ENCODE results near the gene RECQL. TPM values are rescaled to one million over a fixed set of nuclear protein-coding genes. Genes with fewer than 3 reads are reported as not detected.

RECQL gene
- total RNA-seq, 1 experiment from 2014 or later: 21.3 TPM

DNA sequence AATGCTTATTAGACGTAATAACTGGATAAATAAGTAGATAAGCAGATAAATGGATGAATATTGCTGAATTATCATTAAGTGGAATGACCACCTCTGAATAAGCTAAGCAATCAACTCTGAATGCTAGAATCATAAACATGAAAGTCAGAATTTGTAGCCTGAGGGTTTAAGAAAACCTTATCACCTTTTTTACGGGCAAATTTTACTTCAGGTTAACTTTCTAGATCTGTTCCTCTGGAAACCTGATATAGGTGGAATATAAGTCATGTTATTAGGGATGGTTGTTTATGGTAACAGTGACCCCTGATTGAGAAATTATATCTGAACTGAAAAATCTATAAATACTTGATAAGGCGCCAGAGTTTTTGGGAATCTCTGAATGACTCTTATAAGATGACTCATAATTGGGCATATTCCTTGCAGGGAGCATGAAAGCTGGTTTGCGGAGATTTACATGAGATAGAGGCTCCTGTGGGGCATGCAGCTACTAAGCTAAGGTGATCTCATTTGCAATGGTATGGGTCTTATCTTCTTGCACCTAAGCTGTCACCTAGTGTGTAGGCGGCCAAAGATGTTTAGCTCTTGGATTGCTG is 36.7 kb upstream of the RECQL start:
- Histone ChIP-seq H2AFZ (ENCODE audit: low read depth, low read length, poor library complexity, severe bottlenecking) (no peak overlapping the region), H3K4me3 (replicated peaks in 1 of 2; ENCODE audit: low read depth in 1 of 2, low read length in 2 of 2) (no peak overlapping the region), H3K36me3 (ENCODE audit: control insufficient read depth in 1 of 2, insufficient read depth in 2 of 2, low read length in 2 of 2) (no peaks in the 10 kb centered on the region), H3K4me1 (ENCODE audit: control insufficient read depth in 1 of 2, insufficient read depth in 2 of 2, low read length in 2 of 2) (no peaks in the 10 kb centered on the region), H3K9me2 (ENCODE audit: insufficient read depth) (no peaks in the 10 kb centered on the region), H3K9ac (ENCODE audit: low read length) (no peak overlapping the region), H4K20me1 (ENCODE audit: insufficient read depth) (no peaks in the 10 kb centered on the region), H3K27me3 (ENCODE audit: insufficient read depth, low read length) (no peaks in the 10 kb centered on the region), H3K79me2 (ENCODE audit: insufficient read depth, low read length) (no peaks in the 10 kb centered on the region), H3K4me2 (ENCODE audit: low read length) (no peak overlapping the region), H3K9me3 (ENCODE audit: control insufficient read depth in 1 of 2, insufficient read depth in 1 of 2, low read depth in 1 of 2, low read length in 2 of 2) (no peaks in the 10 kb centered on the region), H3K27ac (ENCODE audit: low read depth, low read length) (no peak overlapping the region)
- POLR2A ChIA-PET: no interaction called here
- BruUV-seq (replicated peaks): no TSS peak
- RAD21 ChIA-PET (ENCODE audit: low non-redundant PET in 1 of 2, low total read pairs in 2 of 2, uncharacterized antibody in 2 of 2, unreplicated experiment in 2 of 2): no interaction called here
- ATAC-seq: no peak
- TF ChIP-seq CBX3 (IDR thresholded peaks at IDR 0.05; ENCODE audit: low read depth): no peak
- no peak for TF ChIP-seq EZH2 (IDR thresholded peaks at IDR 0.05)
- no peak for TF ChIP-seq SIN3A (IDR thresholded peaks at IDR 0.05; ENCODE audit: low read depth)
- TF ChIP-seq POLR2A (IDR thresholded peaks at IDR 0.05; ENCODE audit: borderline replicate concordance, extremely low read depth, insufficient read depth, insufficient read length): no peak
- TF ChIP-seq YY1 (IDR thresholded peaks at IDR 0.05; ENCODE audit: extremely low read depth, insufficient replicate concordance, low read depth, low read length): no peak
- no peak for TF ChIP-seq RAD21 (IDR thresholded peaks at IDR 0.05; ENCODE audit: low read depth)
- TF ChIP-seq ZNF274 (IDR thresholded peaks at IDR 0.05; ENCODE audit: low read depth, low read length): no peak
- TF ChIP-seq ZBTB33 (IDR thresholded peaks at IDR 0.05; ENCODE audit: extremely low read depth, insufficient replicate concordance, low read length): no peak
- TF ChIP-seq, protein P1, sequence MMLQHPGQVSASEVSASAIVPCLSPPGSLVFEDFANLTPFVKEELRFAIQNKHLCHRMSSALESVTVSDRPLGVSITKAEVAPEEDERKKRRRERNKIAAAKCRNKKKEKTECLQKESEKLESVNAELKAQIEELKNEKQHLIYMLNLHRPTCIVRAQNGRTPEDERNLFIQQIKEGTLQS (IDR thresholded peaks at IDR 0.05): no peak
- no peak for DNase-seq (ENCODE audit: low read depth, low spot score)
- CTCF ChIA-PET: no interaction called here
- intact Hi-C loops (cut with micrococcal nuclease): no loop called here

All from HCT116 (cell line).